HG03175 (cell line): Measurements from ENCODE around the gene TCF7L1.
"Not testable (repeated sequence)": the region's sequence is repeated elsewhere in the genome, so short reads cannot be mapped to it uniquely, and the experiment has no call there.

Source experiments
- ATAC-seq: cut with Tn5 transposase; IDR thresholded peaks from one replicate; pipeline ENCODE4 v1.9.1; 2021; ENCODE audit warnings: mild to moderate bottlenecking, moderate library complexity; ENCODE audit not compliant: unreplicated experiment

Gene TCF7L1

DNA sequence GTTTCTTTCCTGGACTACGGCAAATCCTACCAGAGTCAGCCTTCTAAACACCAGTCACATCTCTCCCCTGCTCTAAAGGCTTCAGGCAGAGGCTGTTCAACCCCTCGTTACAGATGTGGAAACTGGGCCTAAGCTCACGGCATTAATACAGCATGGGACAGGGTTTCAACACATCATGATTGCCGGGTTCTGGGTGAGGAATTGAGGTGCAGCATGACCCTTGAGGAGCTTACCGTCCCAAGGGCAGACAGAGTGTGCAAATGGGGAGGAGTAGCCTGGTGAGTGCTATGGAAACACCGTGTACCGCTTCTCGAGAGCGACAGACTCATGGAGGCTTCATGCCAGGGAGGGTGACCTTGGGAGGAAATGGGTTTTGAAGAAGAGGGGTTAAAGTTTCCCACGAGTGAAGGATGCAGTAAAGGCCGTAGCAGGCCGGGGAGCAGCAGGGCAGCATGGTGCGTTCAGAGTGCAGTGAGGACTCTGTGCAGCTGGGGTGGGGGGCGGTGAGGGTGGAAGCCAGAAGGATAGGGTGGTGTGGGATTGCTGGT lies 143.5 kb downstream of the TCF7L1 start:
- ATAC-seq: no peak

DNA sequence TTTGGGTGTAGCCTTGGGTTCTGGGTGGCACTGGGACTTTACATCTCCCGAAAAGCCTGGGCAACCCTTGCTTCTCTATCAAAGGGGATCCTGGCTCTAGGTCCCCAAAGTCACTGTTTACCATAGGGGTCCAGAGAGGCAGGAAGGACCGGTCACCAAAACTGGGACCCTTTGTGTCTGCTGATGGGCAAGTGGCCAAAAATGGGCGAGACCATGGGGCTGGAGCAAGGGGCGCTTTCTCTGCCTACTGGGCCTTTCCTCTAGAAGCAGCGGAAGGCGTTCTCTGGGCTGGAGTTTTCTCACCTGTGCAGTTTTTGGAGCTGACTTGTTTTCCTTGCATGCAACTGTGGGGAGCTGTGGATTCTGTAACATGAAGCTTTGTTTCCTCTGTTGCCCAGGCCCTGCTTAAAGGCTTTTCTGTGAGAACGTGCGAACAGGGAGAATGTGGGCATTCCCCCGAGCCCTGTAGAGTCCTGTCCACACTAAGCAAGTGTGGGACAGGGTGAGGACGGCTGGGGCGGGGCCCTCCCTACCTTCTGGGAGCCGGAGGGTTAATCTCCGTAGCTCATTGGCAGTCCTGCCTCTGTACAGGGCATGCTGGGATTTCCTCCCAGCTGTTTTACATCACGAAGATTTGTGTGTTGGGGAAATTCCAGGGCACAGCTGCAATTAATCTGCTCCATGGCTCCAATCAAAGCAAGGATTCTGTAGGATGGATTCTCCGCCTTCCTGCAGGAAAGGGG lies 144.4 kb downstream of the TCF7L1 start:
- no peak for ATAC-seq

DNA sequence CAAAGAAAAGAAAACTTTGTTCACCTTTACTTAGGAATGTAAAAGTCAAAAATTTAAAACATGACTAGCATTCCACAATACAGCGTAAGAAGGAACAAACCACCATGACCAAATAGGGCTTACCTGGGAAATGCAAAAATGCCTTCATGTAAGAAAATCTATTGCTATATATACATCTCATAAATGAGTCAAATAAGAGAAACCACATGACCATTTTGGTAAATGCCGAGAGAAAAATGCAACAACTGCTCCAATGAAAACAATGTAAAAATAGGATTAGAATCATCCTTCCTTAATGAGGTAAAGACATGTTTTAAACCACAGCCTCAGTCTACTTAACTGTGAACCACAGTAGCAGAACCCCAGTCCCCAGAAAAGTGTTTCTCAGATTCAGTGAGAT lies 145.2 kb downstream of the TCF7L1 start:
- no peak for ATAC-seq

DNA sequence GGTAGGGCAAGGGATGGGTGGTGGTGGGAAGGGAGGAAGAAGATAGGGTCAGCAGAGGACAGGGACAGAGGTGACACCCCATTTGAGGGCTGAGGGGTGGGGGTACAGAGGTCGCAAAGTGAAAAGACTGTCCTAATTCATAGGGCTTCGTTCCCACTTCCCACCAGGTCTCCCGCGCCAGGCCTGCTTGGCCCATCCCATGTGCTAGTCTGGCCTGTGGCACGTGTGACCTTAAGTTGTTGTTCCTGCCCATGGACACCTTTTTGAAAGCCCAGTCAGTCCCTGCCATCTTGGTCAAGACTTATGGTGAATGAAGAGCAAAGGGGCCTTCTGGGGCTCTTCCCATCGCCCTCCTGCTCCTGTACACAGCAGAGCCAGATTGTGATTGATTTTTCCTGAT lies 148.4 kb downstream of the TCF7L1 start:
- ATAC-seq: no peak

DNA sequence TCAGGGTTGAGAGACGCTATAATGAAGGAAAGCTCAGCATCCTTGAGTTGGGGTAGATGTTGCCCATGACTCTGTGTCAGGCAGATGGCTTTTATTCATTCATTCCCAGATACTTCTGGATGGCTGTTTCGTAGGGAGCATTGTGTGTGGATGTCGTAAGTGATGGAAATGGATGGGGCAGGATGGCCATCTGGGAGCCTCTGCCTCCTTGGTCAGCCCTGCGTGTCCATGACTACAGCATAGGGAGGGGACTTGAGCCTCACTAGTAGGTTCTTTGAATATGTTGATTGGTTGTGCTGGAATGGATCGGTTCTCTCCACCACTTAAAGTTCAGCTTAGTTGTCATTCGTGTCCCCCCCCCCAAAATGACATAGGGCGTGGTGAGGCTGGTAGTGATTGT lies 149.7 kb downstream of the TCF7L1 start:
- no peak for ATAC-seq

DNA sequence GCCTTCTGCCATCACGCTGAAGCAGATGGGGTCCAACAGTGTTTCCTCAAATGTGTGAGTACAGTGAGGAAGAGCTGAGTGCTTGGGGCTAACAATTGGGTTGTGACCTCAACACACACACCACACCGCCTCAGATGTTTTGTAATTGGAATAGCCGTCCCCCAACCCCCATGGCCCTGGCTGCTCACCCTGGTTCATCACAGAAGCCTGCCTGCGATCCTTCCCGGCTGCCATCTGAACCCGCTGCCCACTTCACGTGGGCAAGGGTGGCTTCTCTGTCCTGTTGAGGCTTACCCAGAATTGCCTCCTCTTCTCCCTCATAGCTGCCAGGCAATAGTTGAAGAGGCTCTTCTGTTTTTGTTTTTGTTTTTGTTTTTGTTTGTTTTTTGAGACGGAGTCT lies 150.4 kb downstream of the TCF7L1 start:
- ATAC-seq: no peak

DNA sequence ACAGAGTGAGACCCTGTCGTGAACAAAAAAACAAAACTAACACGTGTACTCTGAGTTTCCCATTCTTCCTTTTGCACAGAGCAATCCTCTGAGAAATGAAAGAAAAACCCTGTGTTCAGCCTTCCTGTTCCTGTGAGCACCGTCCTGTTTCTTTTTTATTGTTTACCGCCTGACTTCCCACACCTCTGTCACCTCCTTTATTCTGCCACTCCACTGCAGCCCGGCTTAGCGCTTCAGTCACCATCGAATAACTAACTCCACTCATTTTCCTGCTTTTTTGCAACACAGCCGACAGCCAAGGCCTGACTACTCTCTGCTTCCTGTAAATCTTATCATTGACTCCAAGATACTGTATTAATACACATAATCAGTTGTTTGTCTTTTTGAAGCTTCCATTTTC lies 153.7 kb downstream of the TCF7L1 start:
- ATAC-seq: no peak

DNA sequence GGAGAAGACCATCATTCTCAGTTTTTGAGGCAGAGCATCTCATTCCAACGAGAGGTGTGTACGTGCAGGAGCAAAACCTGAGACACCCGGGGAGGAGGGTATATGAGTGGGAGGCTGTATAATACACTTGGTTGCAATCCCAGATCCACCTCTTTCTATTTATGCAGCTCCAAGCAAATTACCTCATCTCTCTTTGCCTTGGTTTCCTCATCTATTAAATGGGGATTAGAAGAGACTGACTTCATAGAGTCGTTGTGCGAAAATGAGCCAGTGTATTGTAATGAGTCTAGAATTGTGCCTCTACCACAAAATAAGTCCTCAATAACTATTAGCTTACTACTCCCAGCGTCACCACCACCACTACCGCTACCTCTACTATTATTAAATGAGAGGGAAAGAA lies 154.5 kb downstream of the TCF7L1 start:
- ATAC-seq: no peak

DNA sequence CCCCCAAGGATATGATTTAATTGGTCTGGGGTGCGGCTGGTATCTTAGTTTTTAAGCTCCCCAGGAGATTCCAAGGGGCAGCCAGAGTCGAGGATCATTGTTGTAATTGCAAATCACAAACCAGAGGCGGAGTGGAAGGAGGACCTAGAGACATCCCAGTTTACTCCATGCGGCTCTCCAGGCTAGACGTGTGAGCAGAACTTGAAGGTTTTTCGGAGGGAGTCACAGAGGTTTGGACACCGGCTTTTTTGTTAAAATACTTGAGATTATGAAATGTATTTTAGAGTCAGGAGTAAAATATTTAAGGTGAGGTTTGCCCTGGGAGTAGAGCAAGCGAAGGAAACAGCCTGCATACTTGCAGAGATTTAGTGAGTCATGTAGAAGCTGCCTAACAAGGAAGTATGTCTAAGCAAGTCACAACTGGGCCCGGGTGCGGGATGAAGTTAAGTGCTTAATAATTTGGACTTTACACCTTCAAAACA lies 155.1 kb downstream of the TCF7L1 start:
- ATAC-seq: no peak

DNA sequence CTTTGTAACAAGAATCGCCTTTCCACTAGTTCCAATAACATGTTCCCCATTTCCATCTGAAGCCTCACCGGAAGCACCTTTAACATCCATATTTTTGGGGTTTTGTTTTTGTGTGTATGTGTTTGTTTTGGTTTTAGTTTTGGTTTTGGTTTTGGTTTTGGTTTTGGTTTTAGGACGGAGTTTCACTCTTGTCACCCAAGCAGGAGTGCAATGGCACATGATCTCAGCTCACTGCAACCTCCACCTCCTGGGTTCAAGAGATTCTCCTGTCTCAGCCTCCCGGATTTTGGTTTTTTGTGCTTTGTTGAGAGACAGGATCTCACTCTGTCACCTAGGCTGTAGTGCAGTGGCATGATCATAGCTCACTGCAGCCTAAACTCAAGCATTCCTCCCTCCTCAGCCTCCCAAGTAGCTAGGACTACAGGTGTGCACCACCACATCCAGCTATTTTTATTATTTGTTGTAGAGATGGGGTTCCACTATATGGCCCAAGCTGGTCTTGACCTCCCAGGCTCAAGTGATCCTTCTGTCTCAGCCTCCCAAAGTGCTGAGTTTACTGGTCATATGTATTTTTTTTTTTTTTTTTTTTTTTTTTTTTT lies 158.3 kb downstream of the TCF7L1 start:
- ATAC-seq: no peak

DNA sequence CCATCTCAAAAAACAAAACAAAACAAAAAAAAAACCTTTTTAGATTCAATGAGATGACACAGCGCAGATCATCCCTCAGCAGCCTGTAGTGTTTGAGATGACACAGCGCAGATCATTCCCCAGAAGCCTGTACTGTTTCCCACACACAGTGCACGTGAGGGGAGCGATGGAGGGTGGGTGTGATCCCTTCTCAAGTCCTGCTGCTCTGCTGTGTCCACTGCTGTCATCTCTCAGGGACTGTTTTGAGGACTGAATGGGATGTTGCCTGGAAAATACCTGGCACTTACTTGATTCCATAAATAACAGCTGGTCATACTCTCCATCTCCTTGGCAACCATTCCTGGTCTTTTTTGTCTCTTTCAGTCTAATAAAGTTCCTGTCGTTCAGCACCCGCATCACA lies 168.9 kb downstream of the TCF7L1 start:
- ATAC-seq: no peak

DNA sequence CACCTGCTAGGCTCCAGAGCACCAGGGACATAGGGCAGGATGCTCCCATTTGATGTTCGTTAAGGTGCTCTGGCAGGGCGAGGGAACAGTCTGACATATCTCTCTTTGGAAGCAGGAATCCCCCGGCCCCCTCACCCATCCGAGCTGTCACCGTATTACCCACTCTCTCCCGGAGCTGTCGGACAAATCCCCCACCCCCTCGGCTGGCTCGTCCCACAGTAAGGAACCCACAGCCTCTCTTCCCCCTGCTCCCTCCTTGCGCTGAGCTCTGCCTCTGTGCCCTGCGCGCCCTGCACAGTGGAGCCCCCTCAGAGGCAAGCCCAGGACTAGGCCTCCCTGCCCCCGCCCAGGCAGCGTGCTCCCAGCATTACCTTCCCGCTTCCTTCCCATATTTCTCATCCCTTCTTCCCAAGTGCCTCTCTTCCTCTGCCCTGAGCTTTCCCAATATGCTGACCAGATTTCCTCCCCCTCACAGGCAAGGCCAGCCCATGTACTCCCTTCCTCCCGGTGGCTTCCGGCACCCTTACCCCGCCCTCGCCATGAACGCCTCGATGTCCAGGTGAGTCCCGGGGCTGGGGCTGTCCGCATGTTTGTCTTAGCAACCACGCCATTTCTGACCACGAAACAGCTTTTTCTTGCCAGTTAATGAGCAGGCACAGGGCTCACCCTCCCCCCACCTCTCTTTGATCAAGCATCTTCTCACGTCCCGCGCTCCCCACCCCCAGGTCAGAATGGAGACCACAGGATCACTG lies 170.8 kb downstream of the TCF7L1 start:
- ATAC-seq: no peak

DNA sequence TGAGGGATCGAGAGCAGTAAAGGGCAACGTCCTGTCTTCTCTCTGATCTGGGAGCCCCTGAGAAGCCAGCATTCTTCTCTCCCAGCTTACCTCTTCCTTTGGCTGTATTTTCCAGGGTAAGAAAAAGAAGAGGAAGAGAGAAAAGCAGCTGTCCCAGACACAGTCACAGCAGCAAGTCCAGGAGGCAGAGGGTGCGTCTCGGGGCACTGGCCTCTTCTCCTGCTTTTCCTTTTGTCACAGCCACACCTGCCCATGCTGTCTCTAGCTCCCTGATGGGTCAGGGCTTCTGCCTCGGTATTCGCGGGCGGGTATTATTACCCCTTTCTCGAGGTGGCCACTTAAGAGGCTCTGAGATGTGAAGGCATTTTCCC lies 174.3 kb downstream of the TCF7L1 start:
- ATAC-seq: no peak

DNA sequence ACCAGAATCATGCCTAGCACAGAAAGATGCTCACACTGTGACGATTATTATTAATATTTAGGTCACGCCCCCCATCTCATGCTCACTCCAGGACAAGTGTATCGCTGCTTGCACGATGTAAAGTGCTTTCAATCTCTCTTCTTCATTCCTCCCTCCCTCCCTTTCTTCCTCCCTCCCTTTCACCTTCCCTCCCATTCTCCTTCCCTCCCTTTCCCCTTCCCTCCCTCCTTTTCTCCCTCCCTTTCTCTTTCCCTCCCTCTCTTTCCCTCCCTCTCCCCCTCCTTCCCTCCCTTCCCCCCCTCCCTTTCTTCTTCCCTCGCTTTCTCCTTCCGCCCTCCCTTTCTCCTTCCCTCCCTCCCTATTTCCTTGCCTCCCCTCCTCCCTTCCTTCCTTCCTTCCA lies 175.0 kb downstream of the TCF7L1 start:
- no peak for ATAC-seq

DNA sequence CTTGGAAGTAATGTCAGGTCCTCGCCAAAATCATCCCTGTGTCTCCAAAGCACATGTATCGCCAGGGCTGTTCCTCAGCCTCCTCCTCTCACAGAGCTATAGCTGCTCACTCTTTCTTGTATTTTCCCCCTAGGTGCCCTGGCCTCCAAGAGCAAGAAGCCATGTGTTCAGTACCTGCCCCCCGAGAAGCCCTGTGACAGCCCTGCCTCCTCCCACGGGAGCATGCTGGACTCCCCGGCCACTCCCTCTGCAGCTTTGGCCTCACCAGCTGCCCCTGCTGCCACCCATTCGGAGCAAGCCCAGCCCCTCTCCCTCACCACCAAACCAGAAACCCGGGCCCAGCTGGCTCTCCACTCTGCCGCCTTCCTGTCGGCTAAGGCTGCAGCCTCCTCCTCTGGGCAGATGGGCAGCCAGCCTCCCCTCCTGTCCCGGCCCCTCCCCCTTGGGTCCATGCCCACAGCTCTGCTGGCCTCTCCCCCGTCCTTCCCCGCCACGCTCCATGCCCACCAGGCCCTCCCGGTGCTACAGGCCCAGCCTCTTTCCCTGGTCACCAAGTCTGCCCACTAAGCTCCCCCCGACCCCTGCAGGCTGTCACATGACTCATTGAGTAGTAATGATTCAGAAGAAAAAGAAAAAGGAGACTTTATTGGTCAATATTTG lies 175.8 kb downstream of the TCF7L1 start:
- ATAC-seq: no peak

DNA sequence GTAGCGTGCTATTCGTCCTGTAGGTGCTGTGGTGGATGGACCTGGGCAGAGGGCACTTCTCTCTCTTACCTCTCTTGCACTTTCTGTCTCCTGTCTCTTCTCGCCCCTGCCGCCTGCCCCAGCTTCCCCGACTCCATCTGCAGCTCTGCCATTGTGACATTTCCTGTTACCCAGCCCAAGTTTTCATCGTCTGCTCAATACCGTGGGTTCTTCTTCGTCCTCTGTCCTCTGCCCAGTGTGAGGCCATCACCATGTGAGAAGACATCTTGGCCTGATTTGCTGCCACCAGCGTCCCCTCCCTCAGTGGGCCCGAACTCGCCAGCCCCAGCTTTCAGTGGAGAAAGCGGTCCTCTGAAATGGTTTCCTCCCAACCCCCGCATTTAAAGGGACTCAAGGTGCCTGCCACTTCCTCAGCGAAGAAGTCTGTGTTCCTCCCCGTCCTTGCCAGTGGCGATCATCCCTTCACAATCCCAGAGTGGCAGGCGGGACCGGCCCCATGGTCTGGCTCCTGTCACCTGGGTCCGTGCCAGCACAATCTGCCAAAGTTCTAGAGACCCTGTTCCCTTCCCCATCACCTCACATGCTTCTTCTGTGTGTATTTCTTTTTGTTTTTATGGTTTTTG lies 176.6 kb downstream of the TCF7L1 start:
- no peak for ATAC-seq

DNA sequence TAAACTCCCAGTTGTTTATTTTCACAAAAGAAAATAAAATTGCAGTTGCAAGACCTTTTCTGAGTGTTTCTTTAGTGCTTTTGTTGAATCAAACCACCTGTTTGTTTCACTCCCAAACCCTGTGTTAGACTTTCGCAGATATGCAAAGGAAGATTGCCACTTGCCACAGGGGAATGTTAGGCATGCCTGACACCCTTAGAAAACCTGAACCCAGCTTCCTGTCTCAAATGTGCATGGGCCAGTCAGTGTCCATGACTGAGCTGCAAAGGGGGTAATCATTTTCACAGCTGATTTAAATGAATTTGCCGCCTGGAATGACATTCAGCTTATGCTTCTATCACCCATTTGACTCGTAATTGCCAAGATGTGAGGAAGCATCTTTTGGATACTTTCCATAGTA lies 177.1 kb downstream of the TCF7L1 start:
- ATAC-seq: no peak

DNA sequence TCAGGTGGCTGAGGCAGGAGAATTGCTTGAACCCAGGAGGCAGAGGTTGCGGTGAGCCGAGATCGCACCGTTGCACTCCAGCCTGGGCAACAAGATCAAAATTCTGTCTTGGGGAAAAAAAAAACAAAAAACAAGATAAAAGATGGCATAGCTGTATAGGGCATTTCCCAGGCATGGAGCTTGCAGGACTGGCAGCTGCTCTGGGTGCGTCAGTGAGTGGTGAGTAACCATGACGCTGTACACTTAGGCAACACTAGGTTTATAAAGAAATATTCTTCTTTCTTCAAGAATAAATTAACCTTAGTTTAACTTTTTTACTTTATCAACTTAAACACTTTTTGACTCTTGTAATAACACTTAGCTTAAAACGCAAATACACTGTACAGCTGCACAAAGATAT lies 179.2 kb downstream of the TCF7L1 start:
- no peak for ATAC-seq

DNA sequence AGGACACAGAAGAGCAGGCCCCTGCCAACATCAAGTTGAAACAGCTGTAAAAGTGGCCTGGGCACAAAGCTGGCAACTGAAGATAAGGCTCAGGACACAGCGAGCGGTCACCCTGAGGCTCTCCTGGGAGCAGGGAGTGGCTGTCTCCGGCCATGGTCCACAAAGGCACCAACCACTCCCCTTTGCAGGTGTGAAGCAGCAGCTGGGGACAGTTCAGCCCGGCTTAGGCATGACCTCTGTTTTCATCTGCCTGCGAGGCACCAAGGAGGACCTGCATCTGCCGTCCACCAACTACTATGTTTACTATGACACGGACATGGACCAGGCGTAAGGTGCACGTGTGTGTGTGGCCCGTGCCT lies 181.7 kb downstream of the TCF7L1 start:
- no peak for ATAC-seq

DNA sequence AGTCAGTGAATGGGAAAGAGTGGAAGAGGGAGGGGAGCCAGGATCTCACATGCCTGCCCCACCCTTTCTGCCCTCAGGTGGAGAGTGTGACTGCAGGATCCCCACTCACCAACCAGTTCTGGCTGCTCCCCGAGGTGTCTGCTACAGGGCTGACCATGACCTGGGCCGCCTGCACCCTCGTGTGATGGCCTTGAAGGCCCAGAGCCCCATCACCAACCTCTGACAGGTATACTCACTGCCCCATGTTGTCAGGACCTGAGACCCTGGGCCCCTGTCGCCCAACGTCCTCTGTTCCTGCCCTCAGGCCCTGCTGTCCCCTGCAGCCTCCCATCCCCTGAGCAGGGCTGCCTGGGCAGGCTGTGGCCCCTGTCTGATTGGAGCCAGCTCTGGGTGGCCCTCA lies 182.7 kb downstream of the TCF7L1 start:
- ATAC-seq: not testable (repeated sequence)
